Bone marrow (tissue), 2 donors: Measurements from ENCODE around the gene KIF1B.
"Not testable (repeated sequence)": the region's sequence is repeated elsewhere in the genome, so short reads cannot be mapped to it uniquely, and the experiment has no call there.

Experiments used
- DNase-seq, 2 donors: peaks; one replicate each; lab custom pipeline; 2025; lab: John Stamatoyannopoulos, UW

KIF1B gene

GRCh38 chr1:10192263-10192662 lies 18.1 kb upstream of the KIF1B start:
- no peak for DNase-seq

- no peak for DNase-seq
Measured at GRCh38 chr1:10193288-10193687, 17.1 kb upstream of the KIF1B start.

- no peak for DNase-seq
Measured at GRCh38 chr1:10195570-10195969, 14.8 kb upstream of the KIF1B start.

GRCh38 chr1:10196976-10197375 lies 13.4 kb upstream of the KIF1B start:
- DNase-seq: no peak

GRCh38 chr1:10200620-10201019 lies 9.8 kb upstream of the KIF1B start:
- DNase-seq: no peak

- no peak for DNase-seq
Measured at GRCh38 chr1:10204003-10204642, 6.2 kb upstream of the KIF1B start.

GRCh38 chr1:10205206-10205605 lies 5.2 kb upstream of the KIF1B start:
- not testable (repeated sequence) for DNase-seq

GRCh38 chr1:10207810-10208209 lies 2.6 kb upstream of the KIF1B start:
- no peak for DNase-seq

GRCh38 chr1:10208537-10208936 lies 1.8 kb upstream of the KIF1B start:
- DNase-seq: peak in 1 of 2 donors; percentile 11

- no peak for DNase-seq
Measured at GRCh38 chr1:10209590-10209904, 823 bp upstream of the KIF1B start.

GRCh38 chr1:10210841-10211804 lies 753 bp downstream of the KIF1B start:
- peak in 1 of 2 donors; percentile 5 for DNase-seq

- DNase-seq: no peak
Measured at GRCh38 chr1:10211805-10212410, 1.5 kb downstream of the KIF1B start.

- DNase-seq: no peak
Measured at GRCh38 chr1:10212476-10212875, 2.1 kb downstream of the KIF1B start.

GRCh38 chr1:10213186-10213705 lies 2.9 kb downstream of the KIF1B start:
- no peak for DNase-seq

- no peak for DNase-seq
Measured at GRCh38 chr1:10216090-10216749, 5.8 kb downstream of the KIF1B start.

GRCh38 chr1:10217748-10218441 lies 7.5 kb downstream of the KIF1B start:
- no peak for DNase-seq

GRCh38 chr1:10220200-10220599 lies 9.8 kb downstream of the KIF1B start:
- no peak for DNase-seq

- DNase-seq: not testable (repeated sequence)
Measured at GRCh38 chr1:10220657-10221056, 10.3 kb downstream of the KIF1B start.

- no peak for DNase-seq
Measured at GRCh38 chr1:10225573-10225972, 15.2 kb downstream of the KIF1B start.

GRCh38 chr1:10228528-10228927 lies 18.2 kb downstream of the KIF1B start:
- DNase-seq: no peak

GRCh38 chr1:10229903-10230302 lies 19.5 kb downstream of the KIF1B start:
- no peak for DNase-seq

GRCh38 chr1:10232163-10232562 lies 21.8 kb downstream of the KIF1B start:
- DNase-seq: no peak
